PC-3 (cell line): ENCODE results near the gene EXOC4. TPM values are rescaled to one million over a fixed set of nuclear protein-coding genes. Genes with fewer than 3 reads are reported as not detected.
A peak's percentile ranks its signal among the peaks of the same experiment; 100 is the strongest.

Source experiments
- ATAC-seq: fragments of 200-7000 bp; cut with Tn5 transposase; 2 replicates; pipeline ENCODE4 v1.9.1; 2020; ENCODE audit warnings: mild to moderate bottlenecking, moderate library complexity
- BruUV-seq: library from RNA; stranded (reverse); fragments of 400-500 nt; replicated peaks from 2 replicates; lab custom pipeline; 2021; lab: Mats Ljungman, UMichigan
- CTCF ChIA-PET: fragments of 300-600 bp; sonication (Branson Sonifier 250); formaldehyde crosslinking; loops from one replicate; lab custom pipeline; 2022; ENCODE audit warnings: antibody characterized with exemption; lab: Charles Lee
- POLR2A ChIA-PET: fragments of 300-600 bp; sonication (Branson Sonifier 250); formaldehyde crosslinking; loops from one replicate; lab custom pipeline; 2022; ENCODE audit warnings: antibody characterized with exemption; ENCODE audit not compliant: unreplicated experiment; lab: Charles Lee
- DNase-seq: peaks from one replicate; pipeline ENCODE4 v3.0.0-alpha.2; 2015
- H2AFZ ChIP-seq: fragments of 300-600 bp; sonication (generic); 2 replicates; pipeline ENCODE4 v1.6.0; 2016; ENCODE audit warnings: antibody characterized with exemption, low read length
- H3F3A ChIP-seq: fragments of 300-600 bp; sonication (generic); one replicate; pipeline ENCODE4 v1.6.0; 2017; ENCODE audit warnings: antibody characterized with exemption, low read length, control low read depth, mild to moderate bottlenecking; ENCODE audit not compliant: unreplicated experiment
- H3K27ac ChIP-seq: fragments of 300-600 bp; sonication (generic); 2 replicates; pipeline ENCODE4 v1.5.1; 2016; ENCODE audit warnings: mild to moderate bottlenecking, low read length
- H3K27me3 ChIP-seq: fragments of 300-600 bp; sonication (generic); 2 replicates; pipeline ENCODE4 v1.6.1; 2016; ENCODE audit warnings: low read length, mixed read lengths
- H3K36me3 ChIP-seq: fragments of 300-600 bp; sonication (generic); 2 replicates; pipeline ENCODE4 v1.6.1; 2016; ENCODE audit warnings: low read depth, mixed run types, low read length, mixed read lengths
- H3K4me1 ChIP-seq: fragments of 300-600 bp; sonication (generic); 2 replicates; pipeline ENCODE4 v1.5.1; 2016; ENCODE audit warnings: low read length; ENCODE audit not compliant: insufficient read depth
- H3K4me2 ChIP-seq: fragments of 300-600 bp; sonication (generic); 2 replicates; pipeline ENCODE4 v1.6.0; 2016; ENCODE audit warnings: low read length
- H3K4me3 ChIP-seq: fragments of 300-600 bp; sonication (generic); 2 replicates; pipeline ENCODE4 v1.5.1; 2016; ENCODE audit warnings: mild to moderate bottlenecking, low read length, mixed read lengths
- H3K79me2 ChIP-seq: fragments of 300-600 bp; sonication (generic); 2 replicates; pipeline ENCODE4 v1.6.1; 2017; ENCODE audit warnings: low read length, mixed read lengths
- H3K9ac ChIP-seq: fragments of 300-600 bp; sonication (generic); 2 replicates; pipeline ENCODE4 v1.6.0; 2016; ENCODE audit warnings: mild to moderate bottlenecking, low read length
- H3K9me2 ChIP-seq: fragments of 300-600 bp; sonication (generic); replicated peaks from 2 replicates; pipeline ENCODE4 v1.6.1; 2016; ENCODE audit warnings: mixed run types, low read length, mixed read lengths
- H3K9me3 ChIP-seq: fragments of 300-600 bp; sonication (generic); 2 replicates; pipeline ENCODE4 v1.6.1; 2016; ENCODE audit warnings: low read length, mixed read lengths
- H4K20me1 ChIP-seq: fragments of 300-600 bp; sonication (generic); 2 replicates; pipeline ENCODE4 v1.6.1; 2016; ENCODE audit warnings: low read length, mixed read lengths
- EZH2 ChIP-seq: fragments of 300-600 bp; sonication (generic); IDR thresholded peaks from one replicate; pipeline ENCODE4 v1.6.1; 2017; ENCODE audit warnings: antibody characterized with exemption, mild to moderate bottlenecking, low read length; ENCODE audit not compliant: unreplicated experiment
- EZH2phosphoT487 ChIP-seq: fragments of 300-600 bp; sonication (generic); IDR thresholded peaks from 2 replicates; pipeline ENCODE4 v1.6.1; 2018; ENCODE audit warnings: mild to moderate bottlenecking, antibody characterized with exemption, low read length, borderline replicate concordance
- intact Hi-C: fragments of 100-400 bp; cut with micrococcal nuclease; formaldehyde crosslinking; loops from 2 replicates; pipeline ENCODE4 v1.9.0; 2023
- total RNA-seq: library from RNA; depleted of rRNA; stranded (reverse); fragments of >200 nt; gene quantifications from 2 replicates; pipeline ENCODE4 v1.2.3, GENCODE V29; 2014
- TF ChIP-seq, protein P1 (sequence below): fragments of 300-600 bp; sonication (generic); conservative IDR thresholded peaks from 2 replicates; pipeline ENCODE4 v1.5.1; 2017; ENCODE audit warnings: antibody characterized with exemption, low read depth, mild to moderate bottlenecking, low read length

EXOC4 gene
- total RNA-seq, 1 experiment from 2014 or later, result 43.5 TPM

- Histone ChIP-seq H3K27ac (no peak overlapping the region), H3K4me2 (no peak overlapping the region), H3K4me3 (no peak overlapping the region), H2AFZ (no peak overlapping the region), H3K36me3 (peaks cover 2% of the 10 kb centered on the region; the same call in 1 of the 2 replicates), H3K9ac (no peak overlapping the region), H3K9me2 (no peaks in the 10 kb centered on the region), H4K20me1 (no peaks in the 10 kb centered on the region), H3K9me3 (peaks cover 22% of the 10 kb centered on the region), H3K27me3 (no peaks in the 10 kb centered on the region), H3K4me1 (peaks cover 8% of the 10 kb centered on the region), H3F3A (no peaks in the 10 kb centered on the region), H3K79me2 (no peaks in the 10 kb centered on the region)
- ChIA-PET CTCF (interaction anchor here (0.6 kb wide), 1 partner anchor 12 kb away, joined by 3 read pairs; no protein-coding TSS in a partner anchor), POLR2A (no interaction called here)
- intact Hi-C loops, result no loop called here
- DNase-seq (peak; percentile 0), ATAC-seq (no peak)
- no TSS peak for BruUV-seq
- no peak for TF ChIP-seq EZH2
- no peak for TF ChIP-seq EZH2phosphoT487
- TF ChIP-seq, protein P1, sequence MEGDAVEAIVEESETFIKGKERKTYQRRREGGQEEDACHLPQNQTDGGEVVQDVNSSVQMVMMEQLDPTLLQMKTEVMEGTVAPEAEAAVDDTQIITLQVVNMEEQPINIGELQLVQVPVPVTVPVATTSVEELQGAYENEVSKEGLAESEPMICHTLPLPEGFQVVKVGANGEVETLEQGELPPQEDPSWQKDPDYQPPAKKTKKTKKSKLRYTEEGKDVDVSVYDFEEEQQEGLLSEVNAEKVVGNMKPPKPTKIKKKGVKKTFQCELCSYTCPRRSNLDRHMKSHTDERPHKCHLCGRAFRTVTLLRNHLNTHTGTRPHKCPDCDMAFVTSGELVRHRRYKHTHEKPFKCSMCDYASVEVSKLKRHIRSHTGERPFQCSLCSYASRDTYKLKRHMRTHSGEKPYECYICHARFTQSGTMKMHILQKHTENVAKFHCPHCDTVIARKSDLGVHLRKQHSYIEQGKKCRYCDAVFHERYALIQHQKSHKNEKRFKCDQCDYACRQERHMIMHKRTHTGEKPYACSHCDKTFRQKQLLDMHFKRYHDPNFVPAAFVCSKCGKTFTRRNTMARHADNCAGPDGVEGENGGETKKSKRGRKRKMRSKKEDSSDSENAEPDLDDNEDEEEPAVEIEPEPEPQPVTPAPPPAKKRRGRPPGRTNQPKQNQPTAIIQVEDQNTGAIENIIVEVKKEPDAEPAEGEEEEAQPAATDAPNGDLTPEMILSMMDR, result no peak
Observed at GRCh38 chr7:134085311-134085710, 832.4 kb downstream of the EXOC4 start.

GRCh38 chr7:134086998-134087735 is 834.3 kb downstream of the EXOC4 start:
- Histone ChIP-seq H3K4me1 (peaks cover 8% of the 10 kb centered on the region), H3K9me3 (peaks cover 27% of the 10 kb centered on the region), H4K20me1 (no peaks in the 10 kb centered on the region), H3K79me2 (no peaks in the 10 kb centered on the region), H3F3A (no peaks in the 10 kb centered on the region), H3K27me3 (no peaks in the 10 kb centered on the region), H3K9me2 (no peaks in the 10 kb centered on the region), H3K4me2 (no peak overlapping the region), H3K9ac (no peak overlapping the region), H2AFZ (no peak overlapping the region), H3K36me3 (peaks cover 2% of the 10 kb centered on the region; the same call in 1 of the 2 replicates), H3K27ac (no peak overlapping the region), H3K4me3 (no peak overlapping the region)
- no peak for DNase-seq
- TF ChIP-seq EZH2phosphoT487 (no peak), EZH2 (no peak)
- TF ChIP-seq, protein P1, result no peak
- ATAC-seq, result no peak
- no TSS peak for BruUV-seq
- CTCF ChIA-PET, result no interaction called here
- intact Hi-C loops, result no loop called here
- POLR2A ChIA-PET, result no interaction called here

DNA sequence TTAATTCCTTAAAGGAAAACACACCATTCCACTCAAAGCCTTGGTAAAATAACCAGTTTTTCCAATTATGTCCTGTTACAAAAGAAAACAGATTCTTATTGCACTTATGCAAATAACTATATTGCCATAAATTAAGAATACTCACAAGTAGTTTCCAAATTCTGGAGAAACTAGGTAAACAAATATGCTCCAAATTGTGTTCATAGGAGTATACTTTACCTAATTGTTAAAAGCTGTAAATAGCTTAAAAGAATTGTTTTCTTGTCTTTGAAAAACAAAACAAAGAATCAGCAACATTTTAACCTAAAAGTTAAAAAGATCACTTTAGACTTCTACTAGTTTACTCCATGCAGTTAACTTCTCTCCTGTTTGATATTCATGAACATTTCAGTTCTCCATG is 835.3 kb downstream of the EXOC4 start:
- no peaks in the 10 kb centered on the region for H3F3A ChIP-seq
- no peak overlapping the region for H2AFZ ChIP-seq
- no peaks in the 10 kb centered on the region for H3K9me2 ChIP-seq
- H3K9me3 ChIP-seq, result peaks cover 27% of the 10 kb centered on the region
- no peak overlapping the region for H3K4me2 ChIP-seq
- ChIA-PET CTCF (no interaction called here), POLR2A (no interaction called here)
- no peaks in the 10 kb centered on the region for H3K27me3 ChIP-seq
- H4K20me1 ChIP-seq, result no peaks in the 10 kb centered on the region
- H3K36me3 ChIP-seq, result peaks cover 2% of the 10 kb centered on the region; the same call in 1 of the 2 replicates
- H3K4me3 ChIP-seq, result no peak overlapping the region
- TF ChIP-seq EZH2 (no peak), EZH2phosphoT487 (no peak)
- TF ChIP-seq, protein P1, result no peak
- no TSS peak for BruUV-seq
- no peak for DNase-seq
- ATAC-seq, result no peak
- no peak overlapping the region for H3K9ac ChIP-seq
- no peak overlapping the region for H3K27ac ChIP-seq
- no peaks in the 10 kb centered on the region for H3K79me2 ChIP-seq
- intact Hi-C loops, result no loop called here
- peaks cover 8% of the 10 kb centered on the region for H3K4me1 ChIP-seq
